OCI-LY3 (cell line): Measurements from ENCODE around the gene ASTN2.

ENCODE experiments used
- H2AFZ ChIP-seq: fragments of 200-600, 300-600 bp; shearing (Covaris generic); 2 replicates; pipeline ENCODE4 v1.6.0; 2014; ENCODE audit warnings: antibody characterized with exemption, low read depth, low read length
- H3K27ac ChIP-seq: fragments of 200-600, 300-600 bp; sonication (generic); 2 replicates; pipeline ENCODE4 v1.5.1; 2014; ENCODE audit warnings: mild to moderate bottlenecking, low read length, moderate library complexity, mixed read lengths
- H3K27me3 ChIP-seq: fragments of 200-600, 300-600 bp; sonication (generic); 2 replicates; pipeline ENCODE4 v1.6.1; 2014; ENCODE audit warnings: low read depth, low read length, mixed read lengths
- H3K36me3 ChIP-seq: fragments of 200-600, 300-600 bp; sonication (generic); replicated peaks from 2 replicates; pipeline ENCODE3; 2014; ENCODE audit warnings: low read depth, low read length, mixed read lengths
- H3K4me1 ChIP-seq: fragments of 300-600, 200-600 bp; sonication (generic); 2 replicates; pipeline ENCODE4 v1.6.1; 2014; ENCODE audit warnings: low read length, mixed read lengths
- H3K4me2 ChIP-seq: fragments of 200-600, 300-600 bp; sonication (generic); 2 replicates; pipeline ENCODE4 v1.6.1; 2014; ENCODE audit warnings: low read length, mixed read lengths
- H3K4me3 ChIP-seq: fragments of 300-600, 200-600 bp; sonication (generic); 2 replicates; pipeline ENCODE4 v1.5.1; 2014; ENCODE audit warnings: antibody characterized with exemption, mild to moderate bottlenecking, low read length, moderate library complexity
- H3K79me2 ChIP-seq: fragments of 300-600, 200-600 bp; shearing (Covaris generic); 2 replicates; pipeline ENCODE4 v1.6.1; 2014; ENCODE audit warnings: mild to moderate bottlenecking, low read length, mixed read lengths
- H3K9ac ChIP-seq: fragments of 300-600, 200-600 bp; shearing (Covaris generic); 2 replicates; pipeline ENCODE4 v1.6.0; 2014; ENCODE audit warnings: mild to moderate bottlenecking, low read length, moderate library complexity
- H3K9me3 ChIP-seq: fragments of 200-600, 300-600 bp; shearing (Covaris generic); 2 replicates; pipeline ENCODE4 v1.6.1; 2014; ENCODE audit warnings: low read length, mixed read lengths; ENCODE audit not compliant: insufficient read depth
- H4K20me1 ChIP-seq: fragments of 200-600, 300-600 bp; sonication (generic); 2 replicates; pipeline ENCODE4 v1.6.1; 2016; ENCODE audit warnings: low read length, mixed read lengths; ENCODE audit not compliant: insufficient read depth
- EZH2phosphoT487 ChIP-seq: fragments of 200-600 bp; shearing (Covaris generic); IDR thresholded peaks from 2 replicates; pipeline ENCODE4 v1.6.1; 2018; ENCODE audit warnings: antibody characterized with exemption, mixed run types, low read depth
- TF ChIP-seq, protein P1 (sequence below): fragments of 200-600, 300-600 bp; sonication (generic); IDR thresholded peaks from 2 replicates; pipeline ENCODE4 v1.5.1; 2014; ENCODE audit warnings: antibody characterized with exemption, low read length, low read depth

Gene ASTN2

DNA sequence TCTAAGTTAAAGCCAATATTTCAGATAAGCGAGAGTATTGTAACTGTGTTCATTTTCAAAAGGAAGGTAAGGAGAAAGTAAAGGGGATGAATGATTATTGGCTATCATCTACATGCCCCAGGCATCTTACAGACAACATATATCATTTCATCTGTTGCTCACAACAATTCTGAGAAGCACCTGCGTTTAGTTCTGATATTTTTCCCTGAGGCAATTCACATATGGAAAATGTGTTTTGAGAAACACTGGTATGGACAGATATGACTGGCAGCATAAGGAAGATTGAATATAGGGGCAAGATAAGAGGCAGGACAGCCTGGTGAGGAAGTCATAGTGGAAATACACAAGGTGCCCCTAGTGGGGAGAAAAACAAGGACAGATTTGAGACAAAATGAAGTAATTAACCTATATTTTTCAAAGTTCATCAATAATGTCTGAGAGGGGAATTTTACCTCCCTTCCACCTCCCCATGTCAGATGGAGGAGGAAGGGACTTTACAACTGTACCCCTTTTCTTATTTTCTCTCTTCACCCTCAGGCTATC, 815.4 kb downstream of the ASTN2 start:
- H3K36me3 ChIP-seq: no peaks in the 10 kb centered on the region
- TF ChIP-seq, protein P1, sequence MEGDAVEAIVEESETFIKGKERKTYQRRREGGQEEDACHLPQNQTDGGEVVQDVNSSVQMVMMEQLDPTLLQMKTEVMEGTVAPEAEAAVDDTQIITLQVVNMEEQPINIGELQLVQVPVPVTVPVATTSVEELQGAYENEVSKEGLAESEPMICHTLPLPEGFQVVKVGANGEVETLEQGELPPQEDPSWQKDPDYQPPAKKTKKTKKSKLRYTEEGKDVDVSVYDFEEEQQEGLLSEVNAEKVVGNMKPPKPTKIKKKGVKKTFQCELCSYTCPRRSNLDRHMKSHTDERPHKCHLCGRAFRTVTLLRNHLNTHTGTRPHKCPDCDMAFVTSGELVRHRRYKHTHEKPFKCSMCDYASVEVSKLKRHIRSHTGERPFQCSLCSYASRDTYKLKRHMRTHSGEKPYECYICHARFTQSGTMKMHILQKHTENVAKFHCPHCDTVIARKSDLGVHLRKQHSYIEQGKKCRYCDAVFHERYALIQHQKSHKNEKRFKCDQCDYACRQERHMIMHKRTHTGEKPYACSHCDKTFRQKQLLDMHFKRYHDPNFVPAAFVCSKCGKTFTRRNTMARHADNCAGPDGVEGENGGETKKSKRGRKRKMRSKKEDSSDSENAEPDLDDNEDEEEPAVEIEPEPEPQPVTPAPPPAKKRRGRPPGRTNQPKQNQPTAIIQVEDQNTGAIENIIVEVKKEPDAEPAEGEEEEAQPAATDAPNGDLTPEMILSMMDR: no peak
- TF ChIP-seq EZH2phosphoT487: no peak

DNA sequence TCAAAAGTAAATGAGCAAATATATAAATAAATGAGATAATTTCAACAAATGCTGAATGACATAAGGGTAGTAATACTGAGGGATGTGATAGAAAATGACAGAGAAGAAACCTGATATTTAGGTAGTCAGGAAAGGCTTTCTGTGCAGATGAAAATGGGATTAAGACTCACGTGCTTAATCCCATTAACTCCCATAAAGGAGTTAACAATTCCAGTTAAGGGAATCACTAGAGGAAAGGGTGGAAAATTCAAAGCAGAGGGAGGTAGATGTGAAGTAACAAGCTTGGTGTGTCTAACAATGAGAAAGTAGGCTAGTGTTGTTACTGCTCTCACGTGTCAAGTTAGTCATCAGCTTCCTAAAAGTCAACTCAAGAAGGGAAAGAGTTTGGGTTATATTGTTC, 818.2 kb downstream of the ASTN2 start:
- H3K27me3 ChIP-seq: no peaks in the 10 kb centered on the region
- H3K36me3 ChIP-seq: no peaks in the 10 kb centered on the region
- TF ChIP-seq EZH2phosphoT487: no peak
- TF ChIP-seq, protein P1: no peak
- no peak overlapping the region for H3K4me3 ChIP-seq
- no peaks in the 10 kb centered on the region for H3K79me2 ChIP-seq
- no peak overlapping the region for H3K27ac ChIP-seq
- H3K9me3 ChIP-seq: no peaks in the 10 kb centered on the region
- H3K4me1 ChIP-seq: no peaks in the 10 kb centered on the region
- H2AFZ ChIP-seq: no peak overlapping the region
- H3K4me2 ChIP-seq: no peak overlapping the region
- no peaks in the 10 kb centered on the region for H4K20me1 ChIP-seq
- H3K9ac ChIP-seq: no peak overlapping the region

More for the DNA sequence above, 815.4 kb downstream of the ASTN2 start:
- no peak overlapping the region for H3K4me3 ChIP-seq
- H2AFZ ChIP-seq: no peak overlapping the region
- no peaks in the 10 kb centered on the region for H3K9me3 ChIP-seq
- H3K27ac ChIP-seq: no peak overlapping the region
- H3K79me2 ChIP-seq: no peaks in the 10 kb centered on the region
- no peak overlapping the region for H3K4me2 ChIP-seq
- H3K27me3 ChIP-seq: no peaks in the 10 kb centered on the region
- H3K9ac ChIP-seq: no peak overlapping the region
- H3K4me1 ChIP-seq: no peaks in the 10 kb centered on the region
- H4K20me1 ChIP-seq: no peaks in the 10 kb centered on the region

DNA sequence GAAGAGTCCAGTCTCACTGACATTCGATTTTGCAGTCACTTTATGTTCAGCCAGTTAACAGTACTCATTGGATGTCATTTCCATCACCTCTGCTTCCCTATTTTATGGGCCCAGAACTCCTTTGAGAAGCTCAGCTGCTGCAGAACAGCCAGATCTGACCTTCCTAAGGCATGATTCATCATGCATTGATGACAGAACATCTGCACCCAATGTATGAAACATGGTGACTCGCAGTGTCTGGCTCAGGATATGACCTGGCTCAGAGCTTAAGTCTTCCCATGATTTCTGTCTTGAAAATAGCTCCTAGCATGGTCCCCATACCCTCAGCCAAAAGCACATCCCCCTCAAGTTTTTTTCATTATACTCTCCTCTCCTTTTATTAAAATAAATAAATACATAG, 820.3 kb downstream of the ASTN2 start:
- H3K9ac ChIP-seq: no peak overlapping the region
- H2AFZ ChIP-seq: no peak overlapping the region
- TF ChIP-seq, protein P1: no peak
- TF ChIP-seq EZH2phosphoT487: no peak
- H3K4me2 ChIP-seq: no peak overlapping the region
- H3K36me3 ChIP-seq: no peaks in the 10 kb centered on the region
- no peaks in the 10 kb centered on the region for H3K27me3 ChIP-seq
- H4K20me1 ChIP-seq: no peaks in the 10 kb centered on the region
- no peaks in the 10 kb centered on the region for H3K9me3 ChIP-seq
- H3K27ac ChIP-seq: no peak overlapping the region
- no peaks in the 10 kb centered on the region for H3K4me1 ChIP-seq
- no peaks in the 10 kb centered on the region for H3K79me2 ChIP-seq
- H3K4me3 ChIP-seq: no peak overlapping the region

DNA sequence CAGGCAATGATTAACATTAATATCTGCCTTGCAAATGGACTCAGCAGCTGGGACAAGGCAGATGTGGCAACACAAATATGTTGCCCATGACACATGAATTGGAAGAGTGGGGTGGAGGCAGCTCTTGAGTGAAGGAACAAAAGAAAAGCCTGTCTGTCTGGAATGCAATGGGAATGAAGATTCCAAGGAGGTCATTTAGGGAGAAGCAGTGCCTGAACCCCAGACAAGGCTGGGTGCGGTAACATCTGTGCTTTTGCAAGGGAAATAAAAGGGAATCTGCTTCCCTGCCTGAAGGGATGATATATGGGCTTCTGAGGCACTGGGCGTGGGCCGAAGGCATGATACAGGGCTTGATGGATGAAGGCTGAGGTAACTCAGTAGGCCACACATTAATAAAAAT, 821.9 kb downstream of the ASTN2 start:
- no peaks in the 10 kb centered on the region for H3K27me3 ChIP-seq
- H3K27ac ChIP-seq: no peak overlapping the region
- TF ChIP-seq EZH2phosphoT487: no peak
- TF ChIP-seq, protein P1: no peak
- H4K20me1 ChIP-seq: no peaks in the 10 kb centered on the region
- H3K9me3 ChIP-seq: no peaks in the 10 kb centered on the region
- no peak overlapping the region for H3K4me3 ChIP-seq
- no peak overlapping the region for H2AFZ ChIP-seq
- no peaks in the 10 kb centered on the region for H3K79me2 ChIP-seq
- no peak overlapping the region for H3K4me2 ChIP-seq
- no peaks in the 10 kb centered on the region for H3K36me3 ChIP-seq
- H3K9ac ChIP-seq: no peak overlapping the region
- H3K4me1 ChIP-seq: no peaks in the 10 kb centered on the region
